ENCODE data around the gene SDHAF4. TPM values are rescaled to one million over a fixed set of nuclear protein-coding genes. Genes with fewer than 3 reads are reported as not detected.
"Not testable (repeated sequence)": the region's sequence is repeated elsewhere in the genome, so short reads cannot be mapped to it uniquely, and the experiment has no call there.

SDHAF4 gene
- total RNA-seq, 6 experiments from 2014 or later: 2.9 to 5.5 (median 4.5) TPM

GRCh38 chr6:70557998-70558397 is 8.7 kb upstream of the SDHAF4 start:
- intact Hi-C loops (cut with DNase I): no loop called here
- WGBS (ENCODE audit: insufficient coverage, low coverage, low lambda C conversion rate, missing lambda C conversion rate): 83% methylated on average over 1 of the region's 1 CpG
- ATAC-seq: no peak
- TF ChIP-seq POLR2A (IDR thresholded peaks at IDR 0.05): no peak
- TF ChIP-seq CTCF (IDR thresholded peaks at IDR 0.05): no peak
- Histone ChIP-seq H3K9me3 (no peaks in the 10 kb centered on the region), H3K4me3 (no peak overlapping the region), H3K4me1 (no peaks in the 10 kb centered on the region), H3K27ac (no peak overlapping the region), H3K36me3 (no peaks in the 10 kb centered on the region), H3K27me3 (no peaks in the 10 kb centered on the region)
- no peak for DNase-seq

- intact Hi-C loops (cut with DNase I); H3K4me1 ChIP-seq; H3K36me3 ChIP-seq; H3K9me3 ChIP-seq; H3K4me3 ChIP-seq; DNase-seq; H3K27me3 ChIP-seq; H3K27ac ChIP-seq; ATAC-seq: not testable (repeated sequence)
- 69% methylated on average over 2 of the region's 2 CpGs for WGBS (ENCODE audit: insufficient coverage, low coverage, low lambda C conversion rate, missing lambda C conversion rate)
Observed at GRCh38 chr6:70562401-70562800, 4.3 kb upstream of the SDHAF4 start.

- TF ChIP-seq CTCF (IDR thresholded peaks at IDR 0.05) (no peak), POLR2A (IDR thresholded peaks at IDR 0.05) (no peak)
- Histone ChIP-seq H3K36me3 (no peaks in the 10 kb centered on the region), H3K4me3 (no peak overlapping the region), H3K4me1 (no peaks in the 10 kb centered on the region), H3K27me3 (no peaks in the 10 kb centered on the region), H3K27ac (no peak overlapping the region), H3K9me3 (no peaks in the 10 kb centered on the region)
- intact Hi-C loops (cut with DNase I): no loop called here
- DNase-seq (no peak), ATAC-seq (no peak)
- 83% methylated on average over 6 of the region's 6 CpGs for WGBS (ENCODE audit: insufficient coverage, low coverage, low lambda C conversion rate, missing lambda C conversion rate)
Observed at GRCh38 chr6:70563530-70563929, 3.2 kb upstream of the SDHAF4 start.

GRCh38 chr6:70574643-70575042 is 7.9 kb downstream of the SDHAF4 start:
- DNase-seq (no peak), ATAC-seq (no peak)
- Histone ChIP-seq H3K27ac (no peak overlapping the region), H3K9me3 (no peaks in the 10 kb centered on the region), H3K27me3 (no peaks in the 10 kb centered on the region), H3K36me3 (no peaks in the 10 kb centered on the region), H3K4me3 (no peak overlapping the region), H3K4me1 (no peaks in the 10 kb centered on the region)
- TF ChIP-seq POLR2A (IDR thresholded peaks at IDR 0.05) (no peak), CTCF (IDR thresholded peaks at IDR 0.05) (no peak)
- WGBS (ENCODE audit: insufficient coverage, low coverage, low lambda C conversion rate, missing lambda C conversion rate): 100% methylated on average over 2 of the region's 2 CpGs
- intact Hi-C loops (cut with DNase I): no loop called here

- no peak overlapping the region for H3K27ac ChIP-seq
- no peak for ATAC-seq
- H3K27me3 ChIP-seq: no peaks in the 10 kb centered on the region
- DNase-seq: no peak
- H3K9me3 ChIP-seq: no peaks in the 10 kb centered on the region
- peaks cover 0 to 7% (median 0%) of the 10 kb centered on the region in 4 donors for H3K36me3 ChIP-seq
- H3K4me1 ChIP-seq: no peaks in the 10 kb centered on the region
- 70% methylated on average over 6 of the region's 7 CpGs for WGBS (ENCODE audit: insufficient coverage, low coverage, low lambda C conversion rate, missing lambda C conversion rate)
- TF ChIP-seq POLR2A (IDR thresholded peaks at IDR 0.05) (no peak), CTCF (IDR thresholded peaks at IDR 0.05) (no peak)
- H3K4me3 ChIP-seq: no peak overlapping the region
- intact Hi-C loops (cut with DNase I): no loop called here
Observed at GRCh38 chr6:70575899-70576495, 9.3 kb downstream of the SDHAF4 start.
